ENCODE results near the gene CPTP.

The CPTP gene

DNA sequence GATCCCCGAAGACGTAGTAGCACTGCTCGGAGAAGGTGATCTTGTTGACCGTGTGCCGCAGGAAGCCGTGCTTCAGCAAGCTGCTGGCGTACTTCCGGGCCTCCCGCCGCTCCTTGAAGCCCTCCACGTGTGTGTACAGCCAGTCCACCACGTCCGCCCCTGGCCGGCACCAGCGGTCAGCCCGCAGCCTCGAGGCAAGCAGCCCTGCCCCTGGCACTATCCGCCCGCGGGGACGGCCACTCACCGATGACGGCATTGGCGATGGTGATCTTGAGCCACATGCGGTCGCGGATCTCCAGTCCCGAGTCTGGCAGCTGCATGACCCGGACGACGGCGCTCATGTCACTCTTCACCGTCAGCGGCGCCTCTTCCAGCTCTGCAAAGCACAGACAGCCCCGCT is 13.7 kb downstream of the CPTP start:
- no peak for DNase-seq

DNA sequence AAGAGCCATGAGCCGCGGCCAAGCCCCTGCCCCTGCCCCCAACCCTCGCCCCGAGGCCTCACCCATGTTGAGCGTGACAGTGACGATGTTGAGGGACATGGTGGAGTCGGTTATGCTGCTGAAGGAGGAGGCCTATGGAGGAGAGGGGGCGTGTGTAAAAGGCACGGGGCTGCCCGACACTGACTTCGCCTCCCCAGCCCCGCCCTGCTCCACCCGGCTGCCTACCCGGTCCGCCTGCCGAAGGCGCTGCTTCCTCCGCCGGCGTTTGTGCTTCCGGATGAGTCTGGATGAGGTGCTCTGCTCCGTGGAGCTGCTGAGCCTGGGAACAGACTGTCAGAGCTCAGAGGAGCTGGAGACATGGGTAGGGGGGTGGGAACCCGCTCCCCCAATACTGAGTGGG is 15.6 kb downstream of the CPTP start:
- DNase-seq = no peak

DNA sequence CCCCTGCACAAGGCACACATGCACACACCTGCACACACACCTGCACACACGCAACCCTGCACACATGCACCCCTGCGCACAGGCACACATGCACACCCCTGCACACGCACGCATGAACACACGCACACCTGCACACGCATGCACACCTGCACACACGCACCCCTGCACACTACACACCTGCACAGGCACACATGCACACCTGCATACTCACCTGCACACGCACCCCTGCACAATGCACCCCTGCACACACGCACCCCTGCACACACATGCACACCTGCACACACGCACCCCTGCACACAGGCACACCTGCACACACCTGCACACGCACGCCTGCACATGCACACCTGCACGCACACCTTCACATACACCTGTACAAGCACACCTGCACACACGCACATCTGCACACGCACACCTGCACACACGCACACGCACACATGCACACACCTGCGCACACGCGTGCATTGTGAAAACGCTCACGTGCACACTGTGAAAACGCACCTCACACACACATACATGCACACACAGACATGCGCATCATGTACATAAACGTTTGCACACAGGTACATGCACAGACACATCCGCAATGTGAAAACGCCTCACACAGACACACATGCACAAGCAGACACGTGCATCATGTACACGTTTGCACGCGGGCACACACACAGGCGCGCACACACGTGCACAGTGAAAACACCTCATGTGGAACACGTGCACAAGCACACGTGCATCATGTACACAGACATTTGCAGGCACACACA is 16.4 kb downstream of the CPTP start:
- no peak for DNase-seq

DNA sequence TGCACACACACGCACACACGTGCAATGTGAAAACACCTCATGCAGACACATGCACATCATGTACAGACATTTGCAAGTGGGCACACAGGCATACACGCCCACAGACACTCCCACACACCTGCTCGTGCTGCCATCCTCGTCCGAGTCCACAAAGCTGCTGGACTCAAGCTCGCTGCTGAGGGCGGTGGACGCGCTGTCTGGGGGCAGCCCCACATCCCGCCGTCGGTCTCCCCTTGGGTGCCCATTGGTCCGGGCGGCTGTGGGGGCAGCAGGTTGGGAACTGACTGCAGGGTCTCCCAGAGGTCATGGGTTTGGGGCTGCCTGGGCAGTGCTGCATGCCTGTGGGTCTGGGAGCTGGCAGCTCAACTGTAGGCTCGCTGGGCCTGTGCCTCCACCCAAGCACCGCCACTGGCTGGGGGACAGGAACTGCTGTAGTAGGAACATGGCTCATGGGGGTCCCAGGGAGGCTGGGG is 17.0 kb downstream of the CPTP start:
- no peak for DNase-seq

DNA sequence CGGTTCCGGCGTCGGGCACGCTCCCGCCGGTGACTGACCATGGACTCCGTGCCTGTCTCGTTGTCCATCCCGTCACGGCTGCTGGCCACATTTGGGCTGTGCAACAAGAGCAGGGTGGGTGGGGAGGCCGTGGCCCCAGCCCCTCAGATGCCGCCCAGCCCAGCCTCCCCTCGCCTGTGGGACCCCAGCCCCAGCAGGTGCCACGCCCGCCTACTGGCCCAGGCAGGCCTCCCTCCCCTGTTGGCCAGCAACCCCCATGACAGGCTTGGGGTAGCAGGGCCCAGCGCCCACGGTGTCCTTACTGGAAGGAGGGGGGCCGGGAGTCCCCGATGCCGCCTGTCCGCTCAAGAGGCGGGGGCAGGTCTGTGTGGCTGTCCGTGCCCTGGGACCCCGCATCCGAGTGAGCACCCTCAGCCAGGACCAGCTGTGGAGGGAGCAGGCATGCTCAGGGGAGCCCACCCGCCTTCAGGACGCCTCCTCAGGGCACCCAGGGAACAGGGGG is 17.5 kb downstream of the CPTP start:
- DNase-seq = no peak

DNA sequence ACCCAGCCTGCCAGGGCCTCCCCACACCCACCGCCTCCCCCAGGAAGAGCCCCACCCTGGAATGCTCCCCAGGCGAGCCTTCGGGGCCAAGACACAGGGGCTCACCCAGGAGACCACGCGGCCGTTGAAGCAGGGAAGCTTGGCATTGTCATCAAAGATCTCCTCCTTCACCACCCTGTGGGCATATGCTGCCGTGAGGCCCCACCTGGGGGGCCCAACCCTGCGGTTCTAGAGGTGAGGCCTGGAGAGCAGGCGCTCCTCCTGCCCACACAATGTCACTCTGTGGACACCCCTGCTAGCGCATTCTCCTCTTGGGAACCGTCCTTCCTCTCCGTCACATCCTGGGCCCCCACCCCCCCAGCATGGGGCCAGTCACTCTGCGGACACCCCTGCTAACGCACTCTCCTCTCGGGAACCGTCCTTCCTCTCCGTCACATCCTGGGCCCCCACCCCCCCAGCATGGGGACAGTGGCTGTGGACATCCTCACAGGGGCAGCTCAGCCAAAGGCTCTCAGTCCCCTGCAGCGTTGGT is 18.0 kb downstream of the CPTP start:
- DNase-seq = no peak

DNA sequence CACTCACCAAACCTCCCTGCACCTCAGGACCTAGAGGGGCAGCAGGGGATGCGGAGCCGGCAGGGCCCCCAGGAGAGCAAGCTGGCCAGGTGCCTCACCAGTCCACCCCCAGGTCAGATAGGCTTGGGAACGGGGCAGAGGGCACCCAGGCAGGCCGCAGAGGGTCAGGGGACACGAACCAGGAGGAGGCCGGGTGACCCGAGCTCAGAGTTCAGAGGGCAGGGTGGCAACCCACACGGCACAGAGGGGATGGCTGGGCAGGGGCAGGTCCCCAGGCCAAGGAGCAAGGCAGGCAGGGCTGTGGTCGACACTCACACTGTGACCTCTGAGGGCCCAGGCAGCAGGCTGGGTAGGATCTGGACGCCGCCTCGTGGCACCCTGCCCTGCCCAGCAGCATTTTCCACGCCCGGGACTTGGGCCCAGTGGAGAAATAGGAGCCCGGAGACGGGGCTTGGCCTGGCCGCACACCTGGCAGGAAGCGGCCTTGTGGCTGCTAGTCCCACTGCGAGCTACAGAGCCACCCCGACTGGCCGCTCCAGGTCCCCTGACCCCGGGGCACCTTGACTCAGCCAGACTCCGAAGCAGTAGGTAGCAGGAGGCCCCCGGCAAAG is 19.3 kb downstream of the CPTP start:
- no peak for DNase-seq

DNA sequence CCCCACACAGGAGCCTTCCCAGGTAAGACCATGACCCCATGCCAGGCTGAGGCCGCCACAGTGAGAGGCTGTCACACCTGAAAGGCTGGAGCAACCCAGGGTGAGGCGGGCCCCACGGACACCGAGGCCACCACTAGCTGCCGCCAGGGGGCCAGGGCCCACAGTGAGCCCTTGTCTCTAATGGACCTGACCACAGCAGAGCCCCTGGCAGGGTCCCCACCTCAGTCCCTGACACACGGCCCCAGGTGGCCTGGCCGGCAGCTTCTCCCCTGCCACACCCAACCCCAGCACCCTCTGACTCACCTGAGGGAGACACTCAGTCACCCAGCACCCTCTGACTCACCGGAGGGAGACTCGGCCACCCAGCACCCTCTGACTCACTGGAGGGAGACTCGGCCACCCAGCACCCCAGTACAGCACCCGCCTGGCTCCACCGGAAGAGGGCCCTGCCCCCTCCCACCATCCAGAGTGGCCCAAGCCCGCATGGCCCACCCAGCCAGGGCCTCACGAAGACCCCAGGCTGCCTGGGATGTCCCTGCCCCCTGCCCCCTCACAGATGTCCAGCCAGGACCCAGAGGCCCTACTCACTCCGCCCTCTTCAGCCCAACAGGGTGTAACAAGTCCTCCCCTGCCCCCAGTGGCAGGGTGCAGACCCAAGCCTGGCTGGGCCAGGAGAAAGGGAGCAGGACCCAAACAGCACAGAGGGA is 20.2 kb downstream of the CPTP start:
- peak; percentile 97 for DNase-seq

DNA sequence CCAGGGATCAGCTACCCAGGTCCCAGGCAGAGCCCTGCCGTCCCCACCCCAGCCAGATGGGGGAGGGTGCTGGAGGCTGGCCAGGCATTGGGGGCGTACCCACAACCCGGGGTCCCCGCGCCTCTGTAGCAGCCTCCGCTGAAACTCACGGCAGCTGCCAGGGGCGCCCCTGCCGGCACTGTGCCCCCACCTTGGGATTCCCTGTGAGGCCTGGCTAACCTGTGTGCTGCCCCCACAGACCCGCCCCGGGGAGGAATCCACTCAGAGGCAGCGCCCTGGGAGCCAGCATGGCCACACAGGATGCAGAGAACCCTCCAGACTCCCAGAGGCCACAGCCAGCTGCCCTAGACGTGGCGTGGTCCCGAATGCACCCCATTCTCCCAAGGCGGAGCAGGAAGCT is 20.8 kb downstream of the CPTP start:
- no peak for DNase-seq

DNA sequence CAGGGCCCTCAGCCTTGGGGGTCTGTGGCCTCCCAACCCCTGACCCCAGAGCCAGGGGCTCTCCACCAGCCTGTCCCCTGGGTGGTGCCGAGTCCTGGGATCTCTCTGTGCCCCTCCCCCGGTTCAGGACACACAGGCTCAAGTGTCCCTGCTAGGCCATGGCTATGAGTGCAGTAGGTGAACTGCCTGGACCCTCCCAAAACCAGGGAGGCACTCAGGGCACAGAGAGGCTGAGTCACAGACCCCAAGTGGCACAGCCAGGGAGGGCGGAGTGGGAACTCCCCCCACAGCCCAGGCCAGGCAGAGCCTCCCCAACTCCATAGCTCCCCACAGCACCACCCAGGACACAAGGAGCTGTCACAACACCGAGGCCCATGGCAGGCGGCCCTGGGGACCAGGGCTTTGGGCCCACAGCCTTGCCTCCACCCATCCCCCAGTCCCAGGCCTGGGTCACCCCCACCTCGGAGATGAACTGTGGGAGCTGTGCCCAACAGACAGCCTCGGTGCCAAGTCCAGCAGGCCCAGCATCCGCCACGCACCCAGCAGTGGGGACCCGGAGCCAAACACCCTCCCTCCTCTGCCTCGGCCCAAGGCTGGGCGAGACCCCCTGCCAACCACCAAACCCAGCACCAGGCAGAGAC is 21.4 kb downstream of the CPTP start:
- no peak for DNase-seq

DNA sequence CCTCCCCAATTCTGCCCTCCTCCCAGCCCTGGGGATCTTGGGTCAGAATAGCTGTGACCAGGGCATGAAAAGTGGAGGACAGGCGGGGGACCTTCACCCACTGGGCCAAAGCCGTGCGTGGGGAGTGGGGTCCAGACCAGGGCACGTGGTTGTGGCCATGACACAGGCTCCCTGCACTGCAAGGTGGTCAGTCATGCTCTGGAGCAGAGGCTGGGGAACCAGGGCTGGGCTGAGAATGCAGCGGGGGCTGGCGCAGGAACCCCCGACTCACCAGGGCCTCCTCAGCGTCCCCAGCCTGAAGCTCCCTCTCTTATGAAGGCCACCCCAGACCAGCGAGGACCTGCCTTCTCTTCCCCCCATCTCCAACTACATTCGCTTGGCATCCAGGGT is 21.9 kb downstream of the CPTP start:
- DNase-seq = no peak

DNA sequence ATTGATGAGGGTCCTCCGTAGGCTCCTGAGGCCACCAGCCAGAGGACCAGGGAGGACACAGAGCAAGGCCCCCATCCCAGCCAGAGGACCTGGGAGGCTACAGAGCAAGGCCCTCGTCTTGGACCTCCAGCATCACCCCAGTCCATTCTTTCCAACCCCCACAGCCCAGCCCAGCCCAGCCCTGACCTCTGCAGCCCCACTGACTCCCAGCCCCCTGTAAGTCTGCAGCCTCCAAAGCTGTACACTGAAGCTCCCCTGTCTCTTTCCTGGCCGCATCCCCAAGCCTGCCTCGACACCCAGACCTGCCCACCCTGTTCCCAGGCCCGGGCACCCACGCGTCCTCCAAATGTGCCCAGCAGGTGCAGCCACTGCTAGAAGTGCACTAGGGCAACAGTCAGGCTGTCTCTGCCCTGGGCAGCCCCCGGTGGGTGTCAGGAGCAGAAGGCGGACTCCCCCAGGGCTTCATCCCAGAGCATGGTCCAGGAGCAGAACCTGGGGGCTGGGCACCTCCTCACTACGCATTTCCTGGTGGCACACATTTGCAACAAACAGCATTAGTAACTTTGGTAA is 22.5 kb downstream of the CPTP start:
- no peak for DNase-seq

DNA sequence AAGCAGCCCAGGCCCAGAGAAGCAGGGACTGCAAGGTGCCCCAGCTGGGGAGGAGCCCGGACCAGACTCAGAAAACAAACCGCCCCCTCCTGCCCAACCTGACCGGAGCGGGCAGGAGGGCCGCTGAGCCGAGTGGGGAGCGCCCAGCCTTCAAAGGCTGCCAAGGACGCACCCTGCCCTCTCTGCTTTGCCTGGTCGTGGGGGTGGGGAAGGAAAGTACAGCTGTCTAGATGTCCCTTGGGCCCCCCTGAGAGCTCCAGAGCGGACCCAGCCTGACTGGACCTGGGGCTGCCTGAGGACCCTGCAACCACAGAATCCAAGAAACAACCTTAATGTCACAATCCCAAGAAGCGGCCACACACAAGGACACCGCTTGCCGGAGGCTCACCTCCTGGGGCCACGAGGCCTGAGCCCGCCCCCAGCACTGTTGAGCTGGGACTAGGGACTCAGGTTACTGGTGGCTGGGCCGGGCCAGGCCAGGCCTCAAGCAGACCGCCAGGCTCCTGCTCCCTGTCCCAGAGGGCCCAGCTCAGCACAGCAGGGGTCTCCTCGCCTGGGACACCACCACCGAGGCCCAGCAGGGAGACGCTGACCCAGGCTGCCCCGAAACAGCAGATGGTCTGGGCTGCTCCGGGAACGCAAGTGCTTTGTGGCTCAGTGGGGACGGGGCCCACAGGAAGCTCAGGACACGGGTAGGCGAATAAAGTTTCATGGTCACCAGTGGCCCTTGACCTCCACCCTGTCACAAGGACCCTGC is 23.2 kb downstream of the CPTP start:
- DNase-seq = peak; percentile 72

DNA sequence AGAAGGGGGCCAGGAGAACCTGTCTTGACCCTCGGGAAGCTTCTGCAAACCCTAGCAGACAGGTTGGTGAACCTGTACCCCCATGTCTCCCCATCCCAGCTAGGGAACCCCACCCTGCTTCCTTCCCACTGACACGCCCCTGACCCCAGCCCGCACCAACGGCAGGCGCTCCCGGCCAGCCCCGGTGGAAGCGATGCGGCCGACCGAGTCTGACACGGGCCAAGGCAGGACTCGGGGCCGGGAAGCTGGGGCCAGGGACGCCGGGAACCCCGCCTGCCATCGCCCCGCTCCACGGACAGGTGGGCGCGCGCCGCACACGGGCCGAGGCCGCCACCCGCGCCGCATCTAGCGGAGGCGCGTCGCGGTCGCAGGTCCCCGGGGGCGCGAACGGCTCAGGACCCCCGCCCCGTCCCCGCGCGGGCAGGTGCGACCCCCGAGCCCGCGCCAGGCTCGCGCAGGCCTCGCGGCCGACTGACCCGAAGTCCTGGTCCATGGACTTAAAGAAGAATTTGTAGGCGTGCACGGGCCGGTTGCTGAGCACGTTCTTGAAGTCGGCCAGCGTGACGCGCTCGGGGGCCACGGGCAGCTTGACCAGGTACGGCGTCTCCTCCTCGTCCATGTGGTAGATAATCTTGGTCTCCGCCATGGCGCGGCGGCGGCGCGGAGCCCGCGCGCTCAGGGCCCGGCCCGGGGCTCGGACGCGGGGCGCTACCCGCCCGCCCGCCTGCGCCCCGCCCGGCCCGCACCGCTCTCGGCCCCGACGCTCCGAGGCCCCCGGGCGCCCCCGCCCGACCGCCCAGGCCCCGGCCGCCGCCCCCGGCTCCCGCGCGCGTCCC is 24.0 kb downstream of the CPTP start:
- DNase-seq = no peak

DNA sequence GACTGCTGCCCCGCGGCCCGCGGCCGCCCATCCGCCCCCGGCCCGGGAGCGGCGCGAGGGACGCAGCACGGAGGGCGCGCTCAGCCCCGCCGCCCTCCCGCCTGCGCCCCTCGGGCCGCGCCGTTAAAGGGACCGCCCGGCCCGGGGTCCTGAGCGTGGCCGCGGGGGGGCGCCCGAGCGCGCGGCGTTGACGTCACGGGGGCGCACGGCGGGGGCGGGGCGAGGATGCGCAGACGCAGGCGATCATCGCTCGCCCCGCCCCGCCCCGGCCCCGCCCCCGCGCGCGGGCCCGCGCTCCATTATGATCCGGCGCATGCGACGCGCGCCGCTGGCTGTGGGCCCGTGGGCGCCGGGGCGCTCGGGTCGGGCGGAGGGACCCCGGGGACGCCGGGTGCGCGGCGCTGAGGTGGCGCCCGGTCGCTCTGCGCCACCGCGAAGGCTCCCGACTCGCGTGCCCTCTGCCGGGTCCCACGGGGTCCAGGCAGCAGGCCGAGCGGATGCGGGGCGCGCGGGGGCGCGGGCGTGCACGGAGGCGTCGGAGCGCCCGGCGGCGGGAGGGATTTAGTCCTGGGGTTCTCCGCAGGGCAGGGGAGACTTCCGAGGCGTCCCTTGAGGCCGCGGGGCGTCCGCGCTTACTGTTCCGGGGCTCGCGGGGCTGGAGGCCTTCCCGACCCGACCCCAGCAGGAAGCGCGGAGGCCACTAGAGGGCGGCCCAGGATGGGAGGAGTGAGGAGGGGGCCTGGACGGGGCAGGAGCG is 24.8 kb downstream of the CPTP start, which contains the start of gene DVL1:
TSS of gene DVL1 (minus strand) at position 163 of the 757 bp plus-strand sequence. CDS start 353 bp downstream, outside the sequence.
- peak; percentile 95 for DNase-seq

DNA sequence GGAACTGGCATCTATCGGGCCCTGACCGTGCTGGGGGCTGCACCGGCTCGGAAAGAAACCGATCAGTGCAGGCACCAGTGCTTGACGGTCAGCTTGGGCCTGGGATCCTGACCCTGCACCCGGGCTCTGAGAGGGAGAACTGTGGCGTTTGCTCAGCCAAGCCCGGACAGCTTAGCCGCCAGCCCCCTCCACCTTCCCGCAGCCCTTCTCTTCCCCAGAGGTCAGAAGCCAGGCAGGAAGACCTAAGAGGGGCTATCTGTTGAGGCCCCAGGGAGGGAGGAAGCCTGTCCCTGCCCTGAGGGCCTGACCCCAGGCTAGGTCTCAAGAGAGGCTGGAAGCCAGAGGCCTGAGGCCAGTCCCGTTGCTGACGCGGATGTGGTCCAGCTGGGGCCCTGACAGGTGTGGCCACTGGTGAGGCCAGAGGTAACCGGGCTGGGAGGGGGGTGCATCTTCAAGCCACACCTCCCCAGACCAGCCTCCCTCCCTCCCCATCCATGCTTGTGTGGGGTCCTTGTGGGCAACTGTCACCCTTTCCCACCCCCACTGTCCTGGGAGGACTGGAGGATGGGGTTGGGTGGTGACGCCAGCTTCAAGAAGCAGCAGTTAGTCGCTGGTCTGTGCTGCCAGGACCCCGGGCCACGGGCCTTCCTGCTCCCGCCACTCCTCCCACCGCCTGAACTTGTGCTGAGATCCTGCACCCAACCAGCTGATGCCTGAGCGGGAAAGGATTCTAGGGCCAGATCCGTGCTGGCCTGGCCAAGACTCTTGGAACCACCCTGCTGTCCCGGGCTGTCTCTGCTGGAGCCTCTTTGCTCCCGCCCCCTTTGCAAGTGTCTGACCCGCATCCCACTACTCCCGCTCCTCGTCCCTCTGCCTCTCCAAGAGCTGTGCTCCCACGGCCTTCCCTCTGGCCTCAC is 27.2 kb downstream of the CPTP start:
- no peak for DNase-seq

DNA sequence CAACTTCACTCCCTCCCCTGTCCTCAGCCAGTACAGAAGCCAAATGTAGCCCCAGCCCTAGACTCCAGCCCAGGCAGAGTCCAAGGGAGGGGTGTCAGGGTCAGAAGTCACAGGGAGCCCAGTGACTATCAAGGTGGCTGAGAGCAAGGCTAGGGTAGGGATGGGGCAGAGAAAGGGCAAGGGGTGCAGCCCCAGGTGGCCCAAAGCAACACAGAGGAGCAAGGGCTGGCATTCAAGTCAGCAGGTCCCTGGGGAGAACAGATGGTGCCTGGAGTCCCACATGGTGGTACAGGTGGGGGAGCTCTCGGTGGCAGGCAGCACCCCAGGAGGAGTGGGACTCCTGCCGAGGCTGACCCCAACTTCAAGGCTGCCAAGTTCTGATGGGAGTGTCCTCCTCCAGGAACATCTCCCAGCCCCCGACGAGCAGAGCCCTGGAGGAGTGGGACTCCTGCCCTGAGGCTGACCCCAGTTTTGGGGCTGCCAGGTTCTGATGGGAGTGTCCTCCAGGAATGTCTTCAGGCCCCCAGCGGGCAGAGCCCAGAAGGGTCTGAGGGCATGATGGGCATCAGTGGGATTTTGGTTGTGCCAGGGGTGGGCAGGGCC is 28.3 kb downstream of the CPTP start:
- DNase-seq = no peak

DNA sequence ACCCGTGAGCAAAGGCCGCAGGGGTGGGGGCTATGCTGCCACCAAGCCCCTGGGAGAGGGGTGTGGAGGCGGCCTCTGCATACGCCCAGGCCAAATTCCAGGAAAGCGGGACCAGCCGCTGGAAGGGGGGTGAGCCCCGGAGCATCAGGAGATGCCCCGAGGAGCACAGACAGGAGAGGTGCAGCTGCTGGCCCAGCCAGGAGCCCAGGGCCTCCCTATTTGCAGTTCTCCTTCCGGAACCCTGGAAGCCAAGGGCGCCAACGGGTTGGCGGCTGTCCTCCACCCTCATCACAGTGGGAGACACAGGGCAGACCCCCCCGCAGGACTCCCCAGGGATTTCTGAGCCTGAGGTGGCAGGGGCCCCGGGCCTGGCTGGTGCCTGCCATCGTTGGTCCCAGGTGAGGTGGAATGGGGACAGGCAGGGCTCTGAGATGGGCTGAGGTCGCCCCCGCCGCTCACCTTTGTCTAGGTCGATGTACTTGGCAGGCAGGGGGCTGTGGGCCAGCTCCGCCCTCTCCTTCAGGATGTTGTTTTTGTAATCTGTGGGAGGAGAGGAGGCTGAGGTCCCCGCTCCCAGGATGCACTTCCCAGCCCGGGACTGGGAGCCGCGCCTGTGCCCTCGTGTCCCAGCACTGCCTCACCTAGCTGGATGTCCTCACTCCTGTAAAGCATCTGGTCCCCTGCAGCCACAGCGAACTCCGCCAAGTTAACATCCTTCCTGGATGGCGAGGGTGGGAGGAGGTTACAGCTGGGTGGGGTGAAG is 29.0 kb downstream of the CPTP start:
- DNase-seq = peak; percentile 37
